Thoracic aorta (tissue), 2 donors: ENCODE data around the gene HPSE2. TPM values are rescaled to one million over a fixed set of nuclear protein-coding genes. Genes with fewer than 3 reads are reported as not detected.

ENCODE experiments used
- ATAC-seq: fragments of 150-250 bp; one replicate; pipeline ENCODE4 v1.8.0; 2017; ENCODE audit warnings: low read depth; ENCODE audit not compliant: insufficient number of reproducible peaks, low FRiP score
- DNase-seq: peaks from one replicate; pipeline ENCODE4 v3.0.0-alpha.2; 2020; ENCODE audit warnings: low spot score
- H3K27ac ChIP-seq, 2 donors: fragments of 200-600 bp; sonication (generic); 1 replicate in 1 of 2; 2 replicates in 1 of 2; pipeline ENCODE4 v1.5.1; 2016; ENCODE audit warnings: mild to moderate bottlenecking in 2 of 2, moderate library complexity in 2 of 2
- H3K27me3 ChIP-seq: fragments of 200-600 bp; sonication (generic); replicated peaks from 2 replicates; pipeline ENCODE4 v1.6.0; 2016; ENCODE audit warnings: mild to moderate bottlenecking; ENCODE audit not compliant: insufficient read depth
- H3K36me3 ChIP-seq: fragments of 200-600 bp; sonication (generic); one replicate; pipeline ENCODE4 v1.5.1; 2016
- H3K4me1 ChIP-seq, 2 donors: fragments of 200-600 bp; sonication (generic); 1 replicate in 1 of 2; 2 replicates in 1 of 2; pipeline versions ENCODE4 v1.5.1 to v1.6.0; 2016; ENCODE audit warnings: low read depth in 2 of 2, mild to moderate bottlenecking in 1 of 2; ENCODE audit not compliant: control insufficient read depth in 1 of 2
- H3K4me3 ChIP-seq: fragments of 200-600 bp; sonication (generic); 2 replicates; pipeline ENCODE4 v1.5.1; 2016; ENCODE audit warnings: mild to moderate bottlenecking
- H3K9me3 ChIP-seq: fragments of 200-600 bp; sonication (generic); 2 replicates; pipeline ENCODE4 v1.5.1; 2016
- total RNA-seq, 2 donors: library from RNA; depleted of rRNA; stranded (reverse); fragments of >200 nt; gene quantifications; one replicate each; pipeline versions ENCODE4 v1.1.0 to v1.2.3, GENCODE V29; 2016
- TF ChIP-seq, protein P1 (sequence below): fragments of 200-600 bp; sonication (generic); IDR thresholded peaks from one replicate; pipeline ENCODE4 v1.5.1; 2019; ENCODE audit warnings: antibody characterized with exemption

The HPSE2 gene
- total RNA-seq, 2 donors from 2014 or later = 1.1 to 1.8 TPM

- Histone ChIP-seq H3K4me3 (no peak overlapping the region), H3K27ac (no peak overlapping the region), H3K4me1 (no peaks in the 10 kb centered on the region), H3K36me3 (no peaks in the 10 kb centered on the region), H3K27me3 (no peaks in the 10 kb centered on the region), H3K9me3 (peaks cover 12% of the 10 kb centered on the region)
- ATAC-seq (no peak), DNase-seq (no peak)
- TF ChIP-seq, protein P1, sequence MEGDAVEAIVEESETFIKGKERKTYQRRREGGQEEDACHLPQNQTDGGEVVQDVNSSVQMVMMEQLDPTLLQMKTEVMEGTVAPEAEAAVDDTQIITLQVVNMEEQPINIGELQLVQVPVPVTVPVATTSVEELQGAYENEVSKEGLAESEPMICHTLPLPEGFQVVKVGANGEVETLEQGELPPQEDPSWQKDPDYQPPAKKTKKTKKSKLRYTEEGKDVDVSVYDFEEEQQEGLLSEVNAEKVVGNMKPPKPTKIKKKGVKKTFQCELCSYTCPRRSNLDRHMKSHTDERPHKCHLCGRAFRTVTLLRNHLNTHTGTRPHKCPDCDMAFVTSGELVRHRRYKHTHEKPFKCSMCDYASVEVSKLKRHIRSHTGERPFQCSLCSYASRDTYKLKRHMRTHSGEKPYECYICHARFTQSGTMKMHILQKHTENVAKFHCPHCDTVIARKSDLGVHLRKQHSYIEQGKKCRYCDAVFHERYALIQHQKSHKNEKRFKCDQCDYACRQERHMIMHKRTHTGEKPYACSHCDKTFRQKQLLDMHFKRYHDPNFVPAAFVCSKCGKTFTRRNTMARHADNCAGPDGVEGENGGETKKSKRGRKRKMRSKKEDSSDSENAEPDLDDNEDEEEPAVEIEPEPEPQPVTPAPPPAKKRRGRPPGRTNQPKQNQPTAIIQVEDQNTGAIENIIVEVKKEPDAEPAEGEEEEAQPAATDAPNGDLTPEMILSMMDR = peak; percentile 42
Observed at GRCh38 chr10:98664329-98665042, 571.2 kb downstream of the HPSE2 start.

DNA sequence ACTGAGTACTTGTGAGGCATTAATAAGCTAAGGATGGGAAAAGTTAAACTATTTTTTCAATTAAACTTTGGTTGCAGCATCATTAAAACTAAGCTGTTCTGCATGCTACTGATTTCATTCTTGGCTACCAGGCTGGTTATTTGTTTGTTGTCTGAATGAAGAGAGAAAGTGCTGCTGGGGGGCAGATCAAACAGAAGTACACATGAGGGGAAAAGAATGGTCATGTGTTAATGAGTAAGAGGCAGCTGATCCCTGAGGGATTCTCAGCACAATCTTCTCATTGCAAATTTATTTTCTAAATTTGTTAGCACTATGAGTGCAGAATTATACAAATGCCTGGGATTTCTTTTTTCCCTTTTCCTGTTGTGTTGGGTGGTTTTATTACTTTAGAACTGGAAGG lies 575.7 kb downstream of the HPSE2 start:
- H3K4me3 ChIP-seq = no peak overlapping the region
- H3K4me1 ChIP-seq = no peaks in the 10 kb centered on the region
- DNase-seq (no peak), ATAC-seq (no peak)
- TF ChIP-seq, protein P1 = no peak
- H3K9me3 ChIP-seq = peaks cover 3% of the 10 kb centered on the region
- no peaks in the 10 kb centered on the region for H3K27me3 ChIP-seq
- no peak overlapping the region for H3K27ac ChIP-seq
- no peaks in the 10 kb centered on the region for H3K36me3 ChIP-seq

DNA sequence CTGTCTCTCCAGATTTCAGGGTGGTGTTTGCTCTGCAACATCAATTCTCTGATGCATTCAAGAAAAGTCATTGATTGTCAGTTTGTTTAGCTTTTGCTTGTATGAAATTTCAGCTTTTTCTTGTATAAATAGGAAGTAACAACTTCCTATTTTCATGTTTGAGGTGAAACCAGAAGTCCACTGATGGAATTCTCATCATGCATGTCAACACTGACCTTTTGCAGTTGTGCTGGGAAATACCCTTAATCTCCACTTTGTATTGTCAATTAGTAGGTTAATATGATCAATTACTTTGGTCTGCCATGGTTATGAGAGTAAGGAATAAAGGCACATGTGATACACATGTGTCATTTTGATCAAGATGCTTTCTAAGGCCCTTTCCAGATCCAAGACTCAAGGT lies 580.2 kb downstream of the HPSE2 start:
- H3K4me1 ChIP-seq = no peaks in the 10 kb centered on the region
- H3K27ac ChIP-seq = no peak overlapping the region
- no peak for DNase-seq
- no peaks in the 10 kb centered on the region for H3K27me3 ChIP-seq
- TF ChIP-seq, protein P1 = no peak
- H3K9me3 ChIP-seq = no peaks in the 10 kb centered on the region
- no peak for ATAC-seq
- H3K36me3 ChIP-seq = no peaks in the 10 kb centered on the region
- H3K4me3 ChIP-seq = no peak overlapping the region

DNA sequence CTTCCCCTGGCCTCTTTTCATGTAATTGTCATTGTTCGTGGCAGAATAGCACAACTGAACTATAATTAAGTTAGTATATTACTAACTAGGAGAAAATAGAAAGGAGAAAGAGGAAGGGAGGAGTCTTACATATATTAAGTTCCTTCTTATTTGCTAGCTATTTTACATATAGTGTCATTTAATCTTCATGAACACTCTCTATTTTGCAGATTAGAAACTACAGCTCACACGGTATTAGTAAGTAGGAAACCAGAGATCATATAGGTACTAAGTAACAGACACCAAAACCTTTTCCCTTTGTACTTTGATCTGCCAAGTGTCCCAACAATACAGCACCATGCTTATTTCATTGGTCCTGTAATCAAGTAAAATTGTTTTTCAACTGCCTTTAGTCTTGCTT lies 586.5 kb downstream of the HPSE2 start:
- H3K27me3 ChIP-seq = no peaks in the 10 kb centered on the region
- no peaks in the 10 kb centered on the region for H3K4me1 ChIP-seq
- no peak for DNase-seq
- ATAC-seq = no peak
- TF ChIP-seq, protein P1 = no peak
- H3K36me3 ChIP-seq = no peaks in the 10 kb centered on the region
- no peaks in the 10 kb centered on the region for H3K9me3 ChIP-seq
- no peak overlapping the region for H3K4me3 ChIP-seq
- H3K27ac ChIP-seq = no peak overlapping the region

- Histone ChIP-seq H3K9me3 (no peaks in the 10 kb centered on the region), H3K4me3 (no peak overlapping the region), H3K4me1 (no peaks in the 10 kb centered on the region), H3K36me3 (no peaks in the 10 kb centered on the region), H3K27ac (no peak overlapping the region), H3K27me3 (no peaks in the 10 kb centered on the region)
- ATAC-seq = no peak
- DNase-seq = no peak
- TF ChIP-seq, protein P1 = no peak
Observed at GRCh38 chr10:98646998-98647917, 588.4 kb downstream of the HPSE2 start.
